ENCODE results near the gene RHOH.
A peak's percentile ranks its signal among the peaks of the same experiment; 100 is the strongest.

The RHOH gene

DNA sequence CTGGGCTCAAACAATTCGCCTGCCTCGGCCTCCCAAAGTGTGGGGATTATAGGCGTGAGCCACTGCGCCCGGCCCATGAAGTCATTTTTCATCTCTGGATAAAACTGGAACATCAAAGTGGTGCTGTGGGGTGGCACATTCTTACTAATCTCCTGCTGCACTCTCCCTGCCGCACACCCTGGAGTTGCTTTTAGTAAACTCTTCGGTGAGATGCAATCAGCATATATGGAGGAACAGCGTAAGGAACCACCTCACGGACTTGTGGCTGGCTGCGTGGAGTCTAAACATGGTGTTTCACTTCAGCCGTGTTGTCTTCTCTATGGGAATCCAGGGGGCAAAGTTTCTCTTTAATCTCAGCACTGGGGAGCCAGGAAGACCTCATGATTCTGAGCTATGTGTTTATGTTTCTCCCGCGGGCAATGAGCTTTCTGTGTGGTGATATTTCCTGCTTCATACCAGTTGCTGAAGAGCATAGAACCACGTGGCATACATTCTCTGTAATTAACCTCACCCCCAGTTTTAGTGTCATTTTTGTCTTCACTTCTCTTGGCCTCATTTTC, 2.1 kb upstream of the RHOH start:
- H2BK12ac ChIP-seq (ENCODE audit: low read length), result no peak overlapping the region
- no CpG with 5 or more reads among the region's 14 CpGs for WGBS (ENCODE audit: extremely low coverage, insufficient coverage, insufficient read length)
- no peak overlapping the region for H2BK5ac ChIP-seq (ENCODE audit: low read depth, low read length, poor library complexity)
- no peak overlapping the region for H3K23ac ChIP-seq (ENCODE audit: low read length)
- no peak overlapping the region for H3K4me2 ChIP-seq (ENCODE audit: low read length)
- no peak overlapping the region for H4K91ac ChIP-seq (ENCODE audit: low read depth, low read length)
- H3K27ac ChIP-seq (ENCODE audit: low read depth, low read length), result no peak overlapping the region
- no peak overlapping the region for H4K12ac ChIP-seq (ENCODE audit: low read depth, low read length)
- peak overlapping the region; percentile 28 for H3K14ac ChIP-seq (ENCODE audit: low read length)
- no peaks in the 10 kb centered on the region for H3K9me3 ChIP-seq (ENCODE audit: insufficient read depth, low read depth, low read length)
- H3K79me1 ChIP-seq (ENCODE audit: low read length), result peaks cover 3% of the 10 kb centered on the region
- H3K9ac ChIP-seq (ENCODE audit: low read length), result no peak overlapping the region
- H3K4me1 ChIP-seq (ENCODE audit: control insufficient read depth in 1 of 2, insufficient read depth in 2 of 2, low read length in 2 of 2), result peaks cover 13 to 20% of the 10 kb centered on the region in 2 experiments
- no peak overlapping the region for H2AFZ ChIP-seq (ENCODE audit: insufficient read depth, low read length, poor library complexity)
- no peaks in the 10 kb centered on the region for H3K36me3 ChIP-seq (ENCODE audit: control insufficient read depth in 1 of 2, insufficient read depth in 2 of 2, low read length in 2 of 2)
- no peak overlapping the region for H3K18ac ChIP-seq (ENCODE audit: low read length)
- H2BK120ac ChIP-seq (ENCODE audit: insufficient read depth, low read length, poor library complexity), result peak overlapping the region; percentile 31
- H3K4ac ChIP-seq (ENCODE audit: low read depth, low read length), result no peak overlapping the region
- no peaks in the 10 kb centered on the region for H3K79me2 ChIP-seq (ENCODE audit: control insufficient read depth, insufficient read depth, low read length, poor library complexity)
- H3K27me3 ChIP-seq (ENCODE audit: insufficient read depth, low read length), result no peaks in the 10 kb centered on the region
- DNase-seq, result no peak
- H2AK5ac ChIP-seq (ENCODE audit: low read length), result no peak overlapping the region
- no peak overlapping the region for H3K4me3 ChIP-seq (ENCODE audit: low read depth, low read length)
- no peak overlapping the region for H4K8ac ChIP-seq (ENCODE audit: low read depth, low read length)

- H2AFZ ChIP-seq (ENCODE audit: insufficient read depth, low read length, poor library complexity), result no peak overlapping the region
These were observed 1.4 kb upstream of the RHOH start for GRCh38 chr4:40195182-40196177.

GRCh38 chr4:40196272-40196671, 559 bp upstream of the RHOH start:
- H3K27me3 ChIP-seq (ENCODE audit: insufficient read depth, low read length), result no peaks in the 10 kb centered on the region
- H2AK5ac ChIP-seq (ENCODE audit: low read length), result no peak overlapping the region
- no peak overlapping the region for H2BK5ac ChIP-seq (ENCODE audit: low read depth, low read length, poor library complexity)
- no peak overlapping the region for H4K91ac ChIP-seq (ENCODE audit: low read depth, low read length)
- H3K27ac ChIP-seq (ENCODE audit: low read depth, low read length), result no peak overlapping the region
- H3K14ac ChIP-seq (ENCODE audit: low read length), result no peak overlapping the region
- H2BK12ac ChIP-seq (ENCODE audit: low read length), result no peak overlapping the region
- H2AFZ ChIP-seq (ENCODE audit: insufficient read depth, low read length, poor library complexity), result no peak overlapping the region
- WGBS (ENCODE audit: extremely low coverage, insufficient coverage, insufficient read length), result no CpG with 5 or more reads among the region's 8 CpGs
- no peak overlapping the region for H3K18ac ChIP-seq (ENCODE audit: low read length)
- H3K23ac ChIP-seq (ENCODE audit: low read length), result no peak overlapping the region
- no peak overlapping the region for H4K12ac ChIP-seq (ENCODE audit: low read depth, low read length)
- H3K9ac ChIP-seq (ENCODE audit: low read length), result no peak overlapping the region
- no peaks in the 10 kb centered on the region for H3K9me3 ChIP-seq (ENCODE audit: insufficient read depth, low read depth, low read length)
- H3K79me1 ChIP-seq (ENCODE audit: low read length), result peaks cover 3% of the 10 kb centered on the region
- H2BK120ac ChIP-seq (ENCODE audit: insufficient read depth, low read length, poor library complexity), result no peak overlapping the region
- no peak for DNase-seq
- H3K4me3 ChIP-seq (ENCODE audit: low read depth, low read length), result no peak overlapping the region
- H3K4ac ChIP-seq (ENCODE audit: low read depth, low read length), result no peak overlapping the region
- H3K4me1 ChIP-seq (ENCODE audit: control insufficient read depth in 1 of 2, insufficient read depth in 2 of 2, low read length in 2 of 2), result peaks cover 13 to 20% of the 10 kb centered on the region in 2 experiments
- no peaks in the 10 kb centered on the region for H3K36me3 ChIP-seq (ENCODE audit: control insufficient read depth in 1 of 2, insufficient read depth in 2 of 2, low read length in 2 of 2)
- H3K79me2 ChIP-seq (ENCODE audit: control insufficient read depth, insufficient read depth, low read length, poor library complexity), result no peaks in the 10 kb centered on the region
- no peak overlapping the region for H4K8ac ChIP-seq (ENCODE audit: low read depth, low read length)
- H3K4me2 ChIP-seq (ENCODE audit: low read length), result no peak overlapping the region

More at GRCh38 chr4:40195182-40196177, 1.4 kb upstream of the RHOH start:
- Histone ChIP-seq H4K91ac (ENCODE audit: low read depth, low read length) (no peak overlapping the region), H4K12ac (ENCODE audit: low read depth, low read length) (no peak overlapping the region), H3K4me1 (ENCODE audit: control insufficient read depth in 1 of 2, insufficient read depth in 2 of 2, low read length in 2 of 2) (peaks cover 13 to 20% of the 10 kb centered on the region in 2 experiments), H2BK12ac (ENCODE audit: low read length) (no peak overlapping the region), H3K36me3 (ENCODE audit: control insufficient read depth in 1 of 2, insufficient read depth in 2 of 2, low read length in 2 of 2) (no peaks in the 10 kb centered on the region), H2AK5ac (ENCODE audit: low read length) (no peak overlapping the region), H3K27ac (ENCODE audit: low read depth, low read length) (no peak overlapping the region), H3K9ac (ENCODE audit: low read length) (no peak overlapping the region), H2BK120ac (ENCODE audit: insufficient read depth, low read length, poor library complexity) (no peak overlapping the region), H3K18ac (ENCODE audit: low read length) (no peak overlapping the region), H3K14ac (ENCODE audit: low read length) (no peak overlapping the region), H3K4me3 (ENCODE audit: low read depth, low read length) (no peak overlapping the region), H3K4ac (ENCODE audit: low read depth, low read length) (no peak overlapping the region), H3K79me1 (ENCODE audit: low read length) (peaks cover 3% of the 10 kb centered on the region), H3K9me3 (ENCODE audit: insufficient read depth, low read depth, low read length) (no peaks in the 10 kb centered on the region), H3K27me3 (ENCODE audit: insufficient read depth, low read length) (no peaks in the 10 kb centered on the region), H3K4me2 (ENCODE audit: low read length) (no peak overlapping the region), H4K8ac (ENCODE audit: low read depth, low read length) (no peak overlapping the region), H3K23ac (ENCODE audit: low read length) (no peak overlapping the region), H3K79me2 (ENCODE audit: control insufficient read depth, insufficient read depth, low read length, poor library complexity) (no peaks in the 10 kb centered on the region), H2BK5ac (ENCODE audit: low read depth, low read length, poor library complexity) (no peak overlapping the region)
- WGBS (ENCODE audit: extremely low coverage, insufficient coverage, insufficient read length), result no CpG with 5 or more reads among the region's 10 CpGs
- no peak for DNase-seq

- Histone ChIP-seq H3K36me3 (ENCODE audit: control insufficient read depth in 1 of 2, insufficient read depth in 2 of 2, low read length in 2 of 2) (no peaks in the 10 kb centered on the region), H2AFZ (ENCODE audit: insufficient read depth, low read length, poor library complexity) (no peak overlapping the region), H3K9ac (ENCODE audit: low read length) (no peak overlapping the region), H3K9me3 (ENCODE audit: insufficient read depth, low read depth, low read length) (no peaks in the 10 kb centered on the region), H3K14ac (ENCODE audit: low read length) (no peak overlapping the region), H3K4me3 (ENCODE audit: low read depth, low read length) (no peak overlapping the region), H2BK5ac (ENCODE audit: low read depth, low read length, poor library complexity) (no peak overlapping the region), H3K4me2 (ENCODE audit: low read length) (peak overlapping the region; percentile 28), H3K27ac (ENCODE audit: low read depth, low read length) (no peak overlapping the region), H3K4ac (ENCODE audit: low read depth, low read length) (no peak overlapping the region), H3K18ac (ENCODE audit: low read length) (no peak overlapping the region), H3K79me2 (ENCODE audit: control insufficient read depth, insufficient read depth, low read length, poor library complexity) (no peaks in the 10 kb centered on the region), H2BK120ac (ENCODE audit: insufficient read depth, low read length, poor library complexity) (no peak overlapping the region), H4K12ac (ENCODE audit: low read depth, low read length) (no peak overlapping the region), H4K8ac (ENCODE audit: low read depth, low read length) (no peak overlapping the region), H3K4me1 (ENCODE audit: control insufficient read depth in 1 of 2, insufficient read depth in 2 of 2, low read length in 2 of 2) (peaks cover 10 to 17% of the 10 kb centered on the region in 2 experiments), H2BK12ac (ENCODE audit: low read length) (no peak overlapping the region), H4K91ac (ENCODE audit: low read depth, low read length) (no peak overlapping the region), H2AK5ac (ENCODE audit: low read length) (no peak overlapping the region), H3K79me1 (ENCODE audit: low read length) (peaks cover 3% of the 10 kb centered on the region), H3K27me3 (ENCODE audit: insufficient read depth, low read length) (no peaks in the 10 kb centered on the region), H3K23ac (ENCODE audit: low read length) (no peak overlapping the region)
- WGBS (ENCODE audit: extremely low coverage, insufficient coverage, insufficient read length), result no CpG with 5 or more reads among the region's 15 CpGs
- DNase-seq, result peak; percentile 92 to 95
These were observed 1.3 kb downstream of the RHOH start for GRCh38 chr4:40197879-40198689.

Measured in trophoblast cell (in vitro differentiated cells and primary cell).